Measurements from ENCODE around the gene GLIS1. TPM values are rescaled to one million over a fixed set of nuclear protein-coding genes. Genes with fewer than 3 reads are reported as not detected.

GLIS1 gene
- total and polyA plus RNA-seq, 12 donors: 0.06 to 0.10 (median 0.09) TPM; not detected in 7

- ATAC-seq: no peak
- intact Hi-C loops (cut with DNase I): no loop called here
- no peak overlapping the region for H3K27ac ChIP-seq
- no peaks in the 10 kb centered on the region for H3K9me3 ChIP-seq
- no peak for TF ChIP-seq CTCF (IDR thresholded peaks at IDR 0.05)
- H3K4me3 ChIP-seq: no peak overlapping the region
- 42 to 95% methylated on average over 1 of the region's 1 CpG for WGBS, 2 donors
- no peak for DNase-seq
- peaks cover 0 to 43% (median 0%) of the 10 kb centered on the region in 9 donors for H3K36me3 ChIP-seq
- H3K4me1 ChIP-seq: no peaks in the 10 kb centered on the region
- H3K27me3 ChIP-seq: no peaks in the 10 kb centered on the region
Measured at GRCh38 chr1:53777272-53777671, 38.3 kb upstream of the GLIS1 start.

GRCh38 chr1:53771648-53772047 lies 32.7 kb upstream of the GLIS1 start:
- DNase-seq: no peak
- WGBS, 2 donors: 96 to 100% methylated on average over 2 of the region's 2 CpGs
- Histone ChIP-seq H3K36me3 (peaks cover 0 to 42% (median 0%) of the 10 kb centered on the region in 9 donors), H3K4me3 (no peak overlapping the region), H3K4me1 (peaks cover 0 to 10% (median 4%) of the 10 kb centered on the region in 9 donors), H3K27ac (no peak overlapping the region), H3K27me3 (no peaks in the 10 kb centered on the region), H3K9me3 (no peaks in the 10 kb centered on the region)
- intact Hi-C loops (cut with DNase I): no loop called here
- TF ChIP-seq CTCF (IDR thresholded peaks at IDR 0.05): no peak
- no peak for ATAC-seq

- Histone ChIP-seq H3K4me1 (peaks cover 0 to 23% (median 9%) of the 10 kb centered on the region in 9 donors), H3K27ac (no peak overlapping the region), H3K4me3 (no peak overlapping the region), H3K36me3 (peaks cover 0 to 42% (median 0%) of the 10 kb centered on the region in 9 donors), H3K9me3 (no peaks in the 10 kb centered on the region), H3K27me3 (no peaks in the 10 kb centered on the region)
- TF ChIP-seq CTCF (IDR thresholded peaks at IDR 0.05): no peak
- 98% methylated on average over 1 of the region's 1 CpG for WGBS, 2 donors
- intact Hi-C loops (cut with DNase I): no loop called here
- ATAC-seq (no peak), DNase-seq (no peak)
Measured at GRCh38 chr1:53769780-53770179, 30.8 kb upstream of the GLIS1 start.

GRCh38 chr1:53769184-53769583 lies 30.2 kb upstream of the GLIS1 start:
- 95 to 100% methylated on average over 1 of the region's 1 CpG for WGBS, 2 donors
- Histone ChIP-seq H3K9me3 (no peaks in the 10 kb centered on the region), H3K27ac (no peak overlapping the region), H3K4me1 (peaks cover 0 to 23% (median 9%) of the 10 kb centered on the region in 9 donors), H3K4me3 (no peak overlapping the region), H3K27me3 (no peaks in the 10 kb centered on the region), H3K36me3 (peaks cover 0 to 42% (median 0%) of the 10 kb centered on the region in 9 donors)
- intact Hi-C loops (cut with DNase I): no loop called here
- no peak for TF ChIP-seq CTCF (IDR thresholded peaks at IDR 0.05)
- no peak for ATAC-seq
- no peak for DNase-seq
